Measurements from ENCODE around the gene GTPBP3. TPM values are rescaled to one million over a fixed set of nuclear protein-coding genes. Genes with fewer than 3 reads are reported as not detected.
A peak's percentile ranks its signal among the peaks of the same experiment; 100 is the strongest.

The GTPBP3 gene
- total RNA-seq, 1 experiment from 2014 or later, result 73.0 TPM

DNA sequence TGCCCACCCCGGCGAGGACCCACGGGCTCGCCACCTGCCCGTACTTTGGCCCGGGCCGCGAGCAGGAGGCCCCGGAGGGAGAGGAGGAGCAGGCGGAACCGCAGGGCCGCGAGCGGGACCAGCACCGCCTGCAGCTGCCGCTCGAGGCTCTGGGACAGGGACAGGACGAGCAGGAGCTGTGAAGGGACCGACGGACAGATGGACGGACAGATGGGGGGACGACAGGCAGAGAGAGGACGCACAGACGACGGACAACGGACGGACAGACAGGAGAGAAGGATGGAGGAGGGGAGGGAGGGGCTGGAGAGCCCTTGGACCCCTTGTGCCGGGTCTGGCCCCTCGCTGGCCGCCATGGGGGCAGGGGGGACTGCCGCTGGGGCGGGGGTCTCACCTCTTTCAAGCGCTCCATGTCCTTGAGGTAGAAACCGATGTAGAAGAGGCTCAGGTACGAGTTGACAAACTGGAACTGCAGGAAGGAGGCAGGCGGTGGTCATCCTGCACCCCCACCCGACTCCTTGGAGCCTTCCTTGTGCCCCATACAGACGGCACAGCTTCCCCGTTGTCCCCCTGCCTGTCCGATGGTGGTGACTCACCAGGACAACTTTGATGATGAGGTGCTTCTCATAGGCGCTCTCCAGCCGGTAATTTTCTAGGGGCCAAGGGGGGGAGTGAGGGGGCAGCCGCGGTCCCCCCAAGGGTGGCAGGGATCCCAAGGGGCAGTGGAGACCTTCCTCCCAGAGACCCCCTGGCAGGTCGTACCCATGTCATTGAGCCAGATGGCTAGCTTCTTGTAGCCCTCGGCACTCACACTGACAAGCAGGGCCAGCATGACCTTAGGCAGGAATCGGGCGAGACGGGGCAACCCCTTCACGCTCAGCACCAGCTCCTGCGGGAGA is 7.7 kb upstream of the GTPBP3 start:
- Histone ChIP-seq H3K9me2 (ENCODE audit: insufficient read depth) (no peaks in the 10 kb centered on the region), H3K27ac (ENCODE audit: low read depth, low read length) (peak overlapping the region; percentile 52; the same call in 1 of the 2 replicates), H3K4me1 (ENCODE audit: control insufficient read depth in 1 of 2, insufficient read depth in 2 of 2, low read length in 2 of 2) (peaks cover 16 to 39% of the 10 kb centered on the region in 2 experiments), H3K79me2 (ENCODE audit: insufficient read depth, low read length) (peaks cover 5% of the 10 kb centered on the region; the same call in 1 of the 2 replicates), H4K20me1 (ENCODE audit: insufficient read depth) (no peaks in the 10 kb centered on the region), H3K4me2 (ENCODE audit: low read length) (no peak overlapping the region), H2AFZ (ENCODE audit: low read depth, low read length, poor library complexity, severe bottlenecking) (no peak overlapping the region), H3K4me3 (replicated peaks in 1 of 2; ENCODE audit: low read depth in 1 of 2, low read length in 2 of 2) (no peak overlapping the region), H3K36me3 (ENCODE audit: control insufficient read depth in 1 of 2, insufficient read depth in 2 of 2, low read length in 2 of 2) (no peaks in the 10 kb centered on the region), H3K27me3 (ENCODE audit: insufficient read depth, low read length) (no peaks in the 10 kb centered on the region), H3K9me3 (ENCODE audit: control insufficient read depth in 1 of 2, insufficient read depth in 1 of 2, low read depth in 1 of 2, low read length in 2 of 2) (no peaks in the 10 kb centered on the region), H3K9ac (ENCODE audit: low read length) (no peak overlapping the region)
- no TSS peak for BruUV-seq (replicated peaks)
- ChIA-PET CTCF (no interaction called here), RAD21 (ENCODE audit: low non-redundant PET in 1 of 2, low total read pairs in 2 of 2, uncharacterized antibody in 2 of 2, unreplicated experiment in 2 of 2) (no interaction called here), POLR2A (no interaction called here)
- TF ChIP-seq RAD21 (IDR thresholded peaks at IDR 0.05; ENCODE audit: low read depth) (no peak), ZBTB33 (IDR thresholded peaks at IDR 0.05; ENCODE audit: extremely low read depth, insufficient replicate concordance, low read length) (no peak), SRF (IDR thresholded peaks at IDR 0.05; ENCODE audit: low read depth) (no peak), JUND (IDR thresholded peaks at IDR 0.05) (no peak), EZH2phosphoT487 (IDR thresholded peaks at IDR 0.05; ENCODE audit: borderline replicate concordance) (no peak), CTCF (IDR thresholded peaks at IDR 0.05 in 2 of 3, conservative IDR thresholded peaks at IDR 0.05 in 1 of 3; ENCODE audit: borderline replicate concordance in 1 of 3, insufficient read depth in 1 of 3, low read depth in 2 of 3, low read length in 2 of 3) (no peak), ATF3 (IDR thresholded peaks at IDR 0.05) (no peak), CBX3 (IDR thresholded peaks at IDR 0.05; ENCODE audit: low read depth) (no peak), FOSL1 (IDR thresholded peaks at IDR 0.05; ENCODE audit: low read depth) (no peak)
- TF ChIP-seq, protein P1, sequence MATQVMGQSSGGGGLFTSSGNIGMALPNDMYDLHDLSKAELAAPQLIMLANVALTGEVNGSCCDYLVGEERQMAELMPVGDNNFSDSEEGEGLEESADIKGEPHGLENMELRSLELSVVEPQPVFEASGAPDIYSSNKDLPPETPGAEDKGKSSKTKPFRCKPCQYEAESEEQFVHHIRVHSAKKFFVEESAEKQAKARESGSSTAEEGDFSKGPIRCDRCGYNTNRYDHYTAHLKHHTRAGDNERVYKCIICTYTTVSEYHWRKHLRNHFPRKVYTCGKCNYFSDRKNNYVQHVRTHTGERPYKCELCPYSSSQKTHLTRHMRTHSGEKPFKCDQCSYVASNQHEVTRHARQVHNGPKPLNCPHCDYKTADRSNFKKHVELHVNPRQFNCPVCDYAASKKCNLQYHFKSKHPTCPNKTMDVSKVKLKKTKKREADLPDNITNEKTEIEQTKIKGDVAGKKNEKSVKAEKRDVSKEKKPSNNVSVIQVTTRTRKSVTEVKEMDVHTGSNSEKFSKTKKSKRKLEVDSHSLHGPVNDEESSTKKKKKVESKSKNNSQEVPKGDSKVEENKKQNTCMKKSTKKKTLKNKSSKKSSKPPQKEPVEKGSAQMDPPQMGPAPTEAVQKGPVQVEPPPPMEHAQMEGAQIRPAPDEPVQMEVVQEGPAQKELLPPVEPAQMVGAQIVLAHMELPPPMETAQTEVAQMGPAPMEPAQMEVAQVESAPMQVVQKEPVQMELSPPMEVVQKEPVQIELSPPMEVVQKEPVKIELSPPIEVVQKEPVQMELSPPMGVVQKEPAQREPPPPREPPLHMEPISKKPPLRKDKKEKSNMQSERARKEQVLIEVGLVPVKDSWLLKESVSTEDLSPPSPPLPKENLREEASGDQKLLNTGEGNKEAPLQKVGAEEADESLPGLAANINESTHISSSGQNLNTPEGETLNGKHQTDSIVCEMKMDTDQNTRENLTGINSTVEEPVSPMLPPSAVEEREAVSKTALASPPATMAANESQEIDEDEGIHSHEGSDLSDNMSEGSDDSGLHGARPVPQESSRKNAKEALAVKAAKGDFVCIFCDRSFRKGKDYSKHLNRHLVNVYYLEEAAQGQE (IDR thresholded peaks at IDR 0.05; ENCODE audit: low read depth), result no peak
- TF ChIP-seq, protein P2, sequence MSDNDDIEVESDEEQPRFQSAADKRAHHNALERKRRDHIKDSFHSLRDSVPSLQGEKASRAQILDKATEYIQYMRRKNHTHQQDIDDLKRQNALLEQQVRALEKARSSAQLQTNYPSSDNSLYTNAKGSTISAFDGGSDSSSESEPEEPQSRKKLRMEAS (IDR thresholded peaks at IDR 0.05), result no peak
- DNase-seq (ENCODE audit: low read depth, low spot score), result no peak
- ATAC-seq, result no peak
- intact Hi-C loops (cut with micrococcal nuclease), result no loop called here
